DOHH2 (cell line): ENCODE measurements around the gene RAB6B.

Experiments
- H3F3A ChIP-seq: fragments of 200-600 bp; sonication (generic), shearing (Covaris generic); 2 replicates; pipeline ENCODE4 v1.6.0; 2016; ENCODE audit warnings: antibody characterized with exemption, mild to moderate bottlenecking; ENCODE audit not compliant: control insufficient read depth, insufficient read depth
- H3K27ac ChIP-seq: fragments of 200-600 bp; sonication (generic); 2 replicates; pipeline ENCODE4 v1.5.1; 2014; ENCODE audit warnings: low read depth, mild to moderate bottlenecking, low read length, moderate library complexity
- H3K27me3 ChIP-seq: fragments of 200-600 bp; sonication (generic); 2 replicates; pipeline ENCODE4 v1.6.1; 2014; ENCODE audit warnings: mild to moderate bottlenecking, low read length, mixed read lengths; ENCODE audit not compliant: control insufficient read depth
- H3K36me3 ChIP-seq: fragments of 200-600 bp; sonication (generic); 2 replicates; pipeline ENCODE4 v1.6.1; 2014; ENCODE audit warnings: mild to moderate bottlenecking, low read length, moderate library complexity, mixed read lengths; ENCODE audit not compliant: control insufficient read depth
- H3K4me1 ChIP-seq: fragments of 200-600 bp; sonication (generic); 2 replicates; pipeline ENCODE4 v1.6.1; 2014; ENCODE audit warnings: mild to moderate bottlenecking, low read length, mixed read lengths; ENCODE audit not compliant: control insufficient read depth
- H3K4me2 ChIP-seq: fragments of 200-600 bp; sonication (generic); 2 replicates; pipeline ENCODE4 v1.6.0; 2014; ENCODE audit warnings: mild to moderate bottlenecking, low read length, moderate library complexity
- H3K4me3 ChIP-seq: fragments of 200-600 bp; sonication (generic); 2 replicates; pipeline ENCODE4 v1.5.1; 2014; ENCODE audit warnings: mild to moderate bottlenecking, low read length, mixed read lengths
- H3K79me2 ChIP-seq: fragments of 200-600 bp; sonication (generic); 2 replicates; pipeline ENCODE4 v1.6.1; 2014; ENCODE audit warnings: mild to moderate bottlenecking, low read length, mixed read lengths; ENCODE audit not compliant: control insufficient read depth
- H3K9me2 ChIP-seq: fragments of 200-600 bp; sonication (generic); replicated peaks from 2 replicates; pipeline ENCODE4 v1.6.1; 2014; ENCODE audit warnings: mild to moderate bottlenecking, low read length, mixed read lengths; ENCODE audit not compliant: control insufficient read depth
- H3K9me3 ChIP-seq: fragments of 200-600 bp; sonication (generic); 2 replicates; pipeline ENCODE4 v1.6.1; 2014; ENCODE audit warnings: antibody characterized with exemption, low read length, mixed read lengths; ENCODE audit not compliant: control insufficient read depth, insufficient read depth
- H4K20me1 ChIP-seq: fragments of 200-600 bp; sonication (generic); 2 replicates; pipeline ENCODE4 v1.6.0; 2014; ENCODE audit warnings: low read depth, mild to moderate bottlenecking, antibody characterized with exemption, low read length, moderate library complexity; ENCODE audit not compliant: control insufficient read depth, insufficient read depth
- CTCF ChIP-seq: fragments of 200-600 bp; sonication (generic); IDR thresholded peaks from one replicate; pipeline ENCODE4 v1.5.1; 2014; ENCODE audit warnings: antibody characterized with exemption, mild to moderate bottlenecking, low read depth, low read length; ENCODE audit not compliant: poor library complexity, severe bottlenecking
- EZH2phosphoT487 ChIP-seq: fragments of 200-600 bp; sonication (generic); IDR thresholded peaks from 2 replicates; pipeline ENCODE4 v1.6.1; 2017; ENCODE audit warnings: borderline replicate concordance, mild to moderate bottlenecking, antibody characterized with exemption, low read length, moderate library complexity, mixed read lengths

Gene RAB6B

GRCh38 chr3:133943639-133944141, 48.0 kb upstream of the RAB6B start:
- Histone ChIP-seq H3K79me2 (no peaks in the 10 kb centered on the region), H3K36me3 (no peaks in the 10 kb centered on the region), H3K27me3 (no peaks in the 10 kb centered on the region), H3K9me3 (no peaks in the 10 kb centered on the region), H3K4me2 (no peak overlapping the region), H3K9me2 (no peaks in the 10 kb centered on the region), H3K4me1 (no peaks in the 10 kb centered on the region), H3K4me3 (no peak overlapping the region), H3K27ac (no peak overlapping the region), H4K20me1 (no peaks in the 10 kb centered on the region), H3F3A (no peaks in the 10 kb centered on the region)
- TF ChIP-seq EZH2phosphoT487 (no peak), CTCF (no peak)

DNA sequence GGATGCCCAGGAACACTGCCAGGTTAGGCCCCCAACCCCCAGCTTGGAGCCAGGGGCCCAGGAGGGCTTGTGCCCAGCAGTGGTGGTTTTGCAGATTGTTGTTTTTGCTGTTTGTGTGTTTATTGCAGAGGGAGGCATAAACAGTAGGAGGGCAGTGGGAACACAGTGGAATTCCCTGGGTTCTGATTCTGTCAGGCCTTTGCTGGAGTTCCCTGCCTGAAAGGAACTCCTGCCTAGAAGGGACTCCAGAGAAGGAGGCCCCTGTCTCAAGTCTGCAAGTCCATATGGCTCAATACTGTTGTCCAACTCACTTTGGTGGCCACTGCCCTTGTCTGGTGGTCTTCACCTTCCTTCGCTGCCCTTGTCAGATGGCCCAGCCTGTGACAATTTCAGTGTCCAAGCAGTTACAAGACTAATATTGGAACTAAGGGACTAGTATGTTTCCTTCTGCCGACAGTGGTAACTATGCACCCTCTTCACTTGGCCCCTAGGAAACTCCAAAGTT, 47.4 kb upstream of the RAB6B start:
- H3K4me2 ChIP-seq, result no peak overlapping the region

GRCh38 chr3:133941415-133941821, 45.7 kb upstream of the RAB6B start:
- TF ChIP-seq EZH2phosphoT487 (no peak), CTCF (no peak)

More for the DNA sequence above, 47.4 kb upstream of the RAB6B start:
- Histone ChIP-seq H3K4me1 (no peaks in the 10 kb centered on the region), H3K4me3 (no peak overlapping the region), H3K27ac (no peak overlapping the region), H3K79me2 (no peaks in the 10 kb centered on the region), H4K20me1 (no peaks in the 10 kb centered on the region), H3K9me3 (no peaks in the 10 kb centered on the region), H3K9me2 (no peaks in the 10 kb centered on the region), H3K27me3 (no peaks in the 10 kb centered on the region), H3K36me3 (no peaks in the 10 kb centered on the region), H3F3A (no peaks in the 10 kb centered on the region)
- TF ChIP-seq CTCF, result no peak
- TF ChIP-seq EZH2phosphoT487, result no peak

GRCh38 chr3:133940536-133940935, 44.9 kb upstream of the RAB6B start:
- H3K4me2 ChIP-seq, result no peak overlapping the region
- no peaks in the 10 kb centered on the region for H3K9me2 ChIP-seq
- H3K27me3 ChIP-seq, result no peaks in the 10 kb centered on the region
- H3K4me1 ChIP-seq, result no peaks in the 10 kb centered on the region
- no peak for TF ChIP-seq CTCF
- TF ChIP-seq EZH2phosphoT487, result no peak
- no peaks in the 10 kb centered on the region for H3K9me3 ChIP-seq
- H4K20me1 ChIP-seq, result no peaks in the 10 kb centered on the region
- no peak overlapping the region for H3K27ac ChIP-seq
- no peaks in the 10 kb centered on the region for H3K79me2 ChIP-seq
- H3K36me3 ChIP-seq, result no peaks in the 10 kb centered on the region
- no peak overlapping the region for H3K4me3 ChIP-seq
- H3F3A ChIP-seq, result no peaks in the 10 kb centered on the region

More at GRCh38 chr3:133941415-133941821, 45.7 kb upstream of the RAB6B start:
- no peak overlapping the region for H3K4me3 ChIP-seq
- no peaks in the 10 kb centered on the region for H3K36me3 ChIP-seq
- H3F3A ChIP-seq, result no peaks in the 10 kb centered on the region
- no peak overlapping the region for H3K27ac ChIP-seq
- no peaks in the 10 kb centered on the region for H3K79me2 ChIP-seq
- H3K4me1 ChIP-seq, result no peaks in the 10 kb centered on the region
- no peaks in the 10 kb centered on the region for H3K9me2 ChIP-seq
- H3K27me3 ChIP-seq, result no peaks in the 10 kb centered on the region
- H4K20me1 ChIP-seq, result no peaks in the 10 kb centered on the region
- no peak overlapping the region for H3K4me2 ChIP-seq
- no peaks in the 10 kb centered on the region for H3K9me3 ChIP-seq
